H1 (cell line): ENCODE data around the gene GALNT9. TPM values are rescaled to one million over a fixed set of nuclear protein-coding genes. Genes with fewer than 3 reads are reported as not detected.

Experiments used
- CTCF ChIA-PET: fragments of 300-600 bp; sonication (Branson Sonifier 250); formaldehyde crosslinking; loops from one replicate; lab custom pipeline; 2021; ENCODE audit not compliant: partially characterized antibody; lab: Charles Lee
- POLR2A ChIA-PET: fragments of 300-600 bp; sonication (Branson Sonifier 250); formaldehyde crosslinking; loops from one replicate; lab custom pipeline; 2021; ENCODE audit warnings: inconsistent platforms; ENCODE audit not compliant: partially characterized antibody; lab: Charles Lee
- DNase-seq, 2 experiments: peaks; one replicate each; pipeline versions ENCODE4 v3.0.0 to v3.0.0-alpha.2; 2010 to 2022; ENCODE audit warnings: low spot score in 2 of 2, low read depth in 1 of 2, mixed read lengths in 1 of 2
- FAIRE-seq: peaks from 2 replicates; lab custom pipeline; 2011; peaks lifted over from hg19 to GRCh38; lab: Jason Lieb, UNC
- H2AFZ ChIP-seq: 2 replicates; pipeline ENCODE4 v1.8.1; 2012; ENCODE audit warnings: low read length, inconsistent platforms
- H2AK5ac ChIP-seq: 2 replicates; pipeline ENCODE4 v1.6.1; 2013; ENCODE audit warnings: low read depth, low read length
- H2BK120ac ChIP-seq: replicated peaks from 2 replicates; pipeline ENCODE3; 2013; ENCODE audit warnings: low read depth, low read length, inconsistent platforms
- H2BK12ac ChIP-seq: 2 replicates; pipeline ENCODE4 v1.6.1; 2013; ENCODE audit warnings: low read depth, low read length
- H2BK15ac ChIP-seq: 2 replicates; pipeline ENCODE4 v1.6.1; 2013; ENCODE audit warnings: low read length
- H2BK20ac ChIP-seq: 2 replicates; pipeline ENCODE4 v1.6.1; 2013; ENCODE audit warnings: low read length
- H2BK5ac ChIP-seq: 2 replicates; pipeline ENCODE4 v1.6.1; 2013; ENCODE audit warnings: low read depth, low read length
- H3K14ac ChIP-seq: 2 replicates; pipeline ENCODE4 v1.6.1; 2013; ENCODE audit warnings: inconsistent platforms; ENCODE audit not compliant: insufficient read length
- H3K18ac ChIP-seq: 2 replicates; pipeline ENCODE4 v1.6.1; 2013; ENCODE audit warnings: low read length; ENCODE audit errors: extremely low read depth
- H3K23ac ChIP-seq: 2 replicates; pipeline ENCODE4 v1.6.1; 2013; ENCODE audit warnings: inconsistent platforms; ENCODE audit not compliant: insufficient read length
- H3K23me2 ChIP-seq: 2 replicates; pipeline ENCODE4 v1.6.1; 2013; ENCODE audit warnings: low read depth, low read length
- H3K27ac ChIP-seq: 2 replicates; pipeline ENCODE4 v1.6.1; 2011; ENCODE audit warnings: low read depth, low read length, inconsistent platforms
- H3K27me3 ChIP-seq, 4 experiments: replicated peaks in 1 of 4; 1 replicate in 1 of 4; 2 replicates in 3 of 4; pipeline versions ENCODE4 v1.6.1 to v1.8.1; 2011 to 2013; ENCODE audit warnings: low read length in 3 of 4, mild to moderate bottlenecking in 3 of 4, inconsistent platforms in 2 of 4, mixed read lengths in 2 of 4, moderate library complexity in 1 of 4; ENCODE audit not compliant: control insufficient read depth in 3 of 4, insufficient read depth in 3 of 4; ENCODE audit errors: extremely low read depth in 1 of 4
- H3K36me3 ChIP-seq, 4 experiments: 2 replicates each; pipeline versions ENCODE4 v1.6.1 to v1.8.1; 2011 to 2013; ENCODE audit warnings: mild to moderate bottlenecking in 4 of 4, low read length in 3 of 4, moderate library complexity in 2 of 4, control low read depth in 1 of 4, inconsistent platforms in 1 of 4; ENCODE audit not compliant: insufficient read depth in 4 of 4, control insufficient read depth in 2 of 4
- H3K4ac ChIP-seq: replicated peaks from 2 replicates; pipeline ENCODE3; 2013; ENCODE audit warnings: low read length, low read depth, mixed read lengths, inconsistent platforms; ENCODE audit not compliant: insufficient read length
- H3K4me1 ChIP-seq, 4 experiments: replicated peaks in 1 of 4; 1 replicate in 1 of 4; 2 replicates in 3 of 4; pipeline versions ENCODE4 v1.6.1 to v1.8.1; 2011 to 2013; ENCODE audit warnings: low read length in 3 of 4, inconsistent platforms in 2 of 4, mixed read lengths in 1 of 4; ENCODE audit not compliant: insufficient read depth in 4 of 4, control insufficient read depth in 3 of 4
- H3K4me2 ChIP-seq, 2 experiments: 2 replicates each; pipeline versions ENCODE4 v1.6.1 to v1.8.1; 2011 to 2013; ENCODE audit warnings: low read depth in 2 of 2, low read length in 2 of 2, control low read depth in 1 of 2, inconsistent platforms in 1 of 2, mild to moderate bottlenecking in 1 of 2; ENCODE audit not compliant: insufficient read depth in 1 of 2
- H3K4me3 ChIP-seq, 4 experiments: fragments of 200-600, 300-600 bp in 1 of 4; sonication (generic), shearing (Covaris generic), sonication (Bioruptor Twin) in 1 of 4; 2 replicates each; pipeline versions ENCODE4 v1.5.1 to v1.8.1; 2011 to 2016; ENCODE audit warnings: low read length in 4 of 4, low read depth in 3 of 4, control low read depth in 2 of 4, inconsistent platforms in 2 of 4, mild to moderate bottlenecking in 2 of 4, mixed read lengths in 1 of 4, moderate library complexity in 1 of 4; ENCODE audit not compliant: insufficient read depth in 2 of 4; ENCODE audit errors: extremely low read depth in 1 of 4
- H3K56ac ChIP-seq: replicated peaks from 2 replicates; pipeline ENCODE3; 2013; ENCODE audit warnings: low read depth, mild to moderate bottlenecking, mixed read lengths, low read length, inconsistent platforms; ENCODE audit not compliant: insufficient read length
- H3K79me1 ChIP-seq: 2 replicates; pipeline ENCODE4 v1.6.1; 2013; ENCODE audit warnings: low read depth, low read length, control low read depth
- H3K79me2 ChIP-seq, 2 experiments: 2 replicates each; pipeline versions ENCODE4 v1.6.1 to v1.8.1; 2012 to 2013; ENCODE audit warnings: low read length in 2 of 2, mild to moderate bottlenecking in 2 of 2, inconsistent platforms in 1 of 2; ENCODE audit not compliant: insufficient read depth in 2 of 2, control insufficient read depth in 1 of 2
- H3K9ac ChIP-seq, 4 experiments: replicated peaks in 1 of 4; 1 replicate in 1 of 4; 2 replicates in 3 of 4; pipeline versions ENCODE4 v1.6.1 to v1.8.1; 2011 to 2013; ENCODE audit warnings: low read depth in 3 of 4, low read length in 3 of 4, control low read depth in 2 of 4, mild to moderate bottlenecking in 2 of 4, moderate library complexity in 2 of 4, inconsistent platforms in 1 of 4; ENCODE audit errors: extremely low read depth in 1 of 4
- H3K9me3 ChIP-seq, 2 experiments: 2 replicates each; pipeline versions ENCODE4 v1.6.1 to v1.8.1; 2012 to 2013; ENCODE audit warnings: mild to moderate bottlenecking in 2 of 2, moderate library complexity in 2 of 2, control low read depth in 1 of 2, inconsistent platforms in 1 of 2, low read depth in 1 of 2, low read length in 1 of 2, mixed read lengths in 1 of 2; ENCODE audit not compliant: insufficient read depth in 2 of 2
- H4K20me1 ChIP-seq, 2 experiments: replicated peaks in 1 of 2; 2 replicates each; pipeline versions ENCODE3 to v1.8.1; 2011 to 2013; ENCODE audit warnings: inconsistent platforms in 2 of 2, low read length in 2 of 2, mild to moderate bottlenecking in 1 of 2; ENCODE audit not compliant: insufficient read depth in 2 of 2, control insufficient read depth in 1 of 2
- H4K5ac ChIP-seq: 2 replicates; pipeline ENCODE4 v1.6.1; 2013; ENCODE audit warnings: low read length, low read depth, mixed read lengths, inconsistent platforms; ENCODE audit not compliant: insufficient read length
- H4K8ac ChIP-seq: 2 replicates; pipeline ENCODE4 v1.8.0; 2013; ENCODE audit warnings: mild to moderate bottlenecking, moderate library complexity, low read length, inconsistent platforms; ENCODE audit not compliant: insufficient read depth; ENCODE audit errors: extremely low read depth
- H4K91ac ChIP-seq: replicated peaks from 2 replicates; pipeline ENCODE3; 2013; ENCODE audit warnings: low read length, mixed read lengths, inconsistent platforms; ENCODE audit not compliant: insufficient read length
- E2F6 ChIP-seq: IDR thresholded peaks from 2 replicates; pipeline ENCODE4 v1.6.1; 2012; ENCODE audit warnings: inconsistent platforms
- MAX ChIP-seq: IDR thresholded peaks from 2 replicates; pipeline ENCODE4 v1.6.1; 2012; ENCODE audit warnings: inconsistent platforms
- SAP30 ChIP-seq: fragments of 300-600 bp; sonication (generic); IDR thresholded peaks from 2 replicates; pipeline ENCODE4 v1.7.1; 2012; ENCODE audit warnings: low read length, moderate library complexity, mild to moderate bottlenecking, inconsistent platforms; ENCODE audit not compliant: insufficient read depth, insufficient replicate concordance
- TAF7 ChIP-seq: optimal IDR thresholded peaks from 2 replicates; pipeline ENCODE3; 2011; ENCODE audit warnings: low read depth, mild to moderate bottlenecking, inconsistent platforms, low read length, moderate library complexity, borderline replicate concordance
- WGBS, 2 experiments: shearing (Covaris generic) in 1 of 2; methylation state at CpG; one replicate each; pipeline versions ENCODE4 v1.1.6 to v1.1.7; 2013 to 2015; ENCODE audit warnings: low lambda C conversion rate in 2 of 2, mixed read lengths in 2 of 2, inconsistent platforms in 1 of 2, low coverage in 1 of 2, missing lambda C conversion rate in 1 of 2; ENCODE audit not compliant: insufficient replicate concordance in 2 of 2, insufficient coverage in 1 of 2, insufficient read length in 1 of 2; ENCODE audit errors: extremely low coverage in 1 of 2, missing lambda C conversion rate in 1 of 2; 5-methylcytosine and 5-hydroxymethylcytosine counted together
- polyA plus RNA-seq, 7 experiments: library from polyadenylated mRNA; depleted of rRNA in 3 of 7; stranded (reverse) in 5 of 7; unstranded in 2 of 7; fragments of >200 nt in 5 of 7; fragments of 200-250 nt in 2 of 7; gene quantifications; 1 replicate in 5 of 7; 2 replicates in 1 of 7; 4 replicates in 1 of 7; pipeline versions ENCODE4 v1.2.1 to v1.2.3, GENCODE V29; 2011 to 2013; ENCODE audit warnings: missing spikeins in 2 of 7, mixed read lengths in 2 of 7
- total RNA-seq: library from RNA; stranded (reverse); fragmentation: NEBNext Ultra II Directional; extraction: Animal tissue kit (Norgen Biotek cat#: 25700); gene quantifications from 2 replicates; pipeline ENCODE4 v1.2.1, GENCODE V29; 2021

Gene GALNT9
- total and polyA plus RNA-seq, 2 of the 8 experiments (the other 6 are each of a cell fraction or from before 2014, with no cell fraction given): 2.0 to 3.6 TPM

DNA sequence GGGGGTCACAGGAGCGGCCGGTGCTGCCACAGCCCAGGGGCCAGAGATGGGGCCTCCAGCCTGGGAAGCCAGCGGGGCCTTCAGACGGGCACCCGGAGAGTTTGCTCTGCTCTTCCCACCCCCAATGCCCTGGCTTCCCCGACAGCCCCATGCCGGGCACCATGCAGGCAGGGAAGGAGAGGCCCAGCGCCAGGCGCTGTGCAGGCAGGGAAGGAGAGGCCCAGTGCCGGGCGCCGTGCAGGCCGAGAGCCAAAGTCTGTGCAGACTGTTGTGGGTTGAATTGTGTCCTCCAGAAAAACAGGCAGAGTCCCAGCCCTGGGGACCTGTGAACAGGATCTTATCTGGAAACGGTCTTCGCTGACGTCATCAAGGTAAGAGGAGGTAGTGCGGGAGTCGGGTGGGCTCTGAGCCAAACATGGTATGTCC lies 34.3 kb downstream of the GALNT9 start:
- Histone ChIP-seq H3K18ac (no peak overlapping the region), H3K23ac (no peak overlapping the region), H2BK20ac (no peak overlapping the region), H3K4me2 (no peak overlapping the region), H4K91ac (no peak overlapping the region), H4K8ac (no peak overlapping the region), H3K36me3 (no peaks in the 10 kb centered on the region), H3K9ac (no peak overlapping the region), H3K4ac (no peak overlapping the region), H3K56ac (no peak overlapping the region), H2BK5ac (no peak overlapping the region), H3K4me1 (no peaks in the 10 kb centered on the region; a peak in 1 of 7 replicates), H2AFZ (no peak overlapping the region), H2AK5ac (no peak overlapping the region), H3K79me2 (no peaks in the 10 kb centered on the region), H4K5ac (no peak overlapping the region), H3K4me3 (no peak overlapping the region), H4K20me1 (no peaks in the 10 kb centered on the region), H3K79me1 (no peaks in the 10 kb centered on the region), H3K9me3 (peaks cover 6 to 23% of the 10 kb centered on the region in 2 experiments; a peak in 3 of 4 replicates), H3K27ac (no peak overlapping the region), H3K23me2 (peaks cover 14% of the 10 kb centered on the region; the same call in 1 of the 2 replicates), H2BK15ac (no peak overlapping the region), H2BK12ac (no peak overlapping the region), H2BK120ac (no peak overlapping the region), H3K27me3 (peaks cover 0 to 14% (median 9%) of the 10 kb centered on the region in 4 experiments; a peak in 4 of 7 replicates), H3K14ac (no peak overlapping the region)
- CTCF ChIA-PET: interaction anchor here (1.5 kb wide), 1 partner anchor 25 kb away, joined by 3 read pairs; no protein-coding TSS in a partner anchor
- FAIRE-seq: no peak
- POLR2A ChIA-PET: no interaction called here
- no peak for DNase-seq
- 91% methylated on average over 14 of the region's 18 CpGs; no CpG with 5 or more reads in 1 of the 2 experiments for WGBS, 2 experiments
- TF ChIP-seq TAF7 (no peak), E2F6 (no peak), MAX (no peak), SAP30 (no peak)
